Measurements from ENCODE around the gene ADARB1. TPM values are rescaled to one million over a fixed set of nuclear protein-coding genes. Genes with fewer than 3 reads are reported as not detected.

Gene ADARB1
- total RNA-seq, 4 donors from 2014 or later: 3.4 to 15.6 (median 5.7) TPM

DNA sequence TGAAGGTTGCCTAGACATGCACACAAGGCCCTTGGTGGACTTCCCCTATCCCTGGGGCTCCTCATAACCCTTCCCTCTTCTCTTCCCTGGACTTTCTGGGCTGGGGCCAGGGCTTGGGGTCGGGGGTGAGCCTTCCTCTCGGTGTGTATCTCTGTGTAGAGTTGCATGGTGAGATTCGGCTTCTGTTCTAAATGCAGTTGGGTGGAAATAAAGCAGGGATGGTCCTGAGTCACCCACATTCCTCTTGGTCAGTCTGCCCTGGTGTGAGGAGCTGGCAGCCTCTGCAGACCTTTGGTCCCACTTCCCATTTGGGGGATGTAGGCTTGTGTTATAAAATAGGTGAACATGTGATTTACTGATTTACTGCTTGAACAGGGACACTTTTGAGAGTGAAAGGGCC lies 38.0 kb downstream of the ADARB1 start:
- no CpG with 5 or more reads among the region's 3 CpGs for WGBS, 2 donors

DNA sequence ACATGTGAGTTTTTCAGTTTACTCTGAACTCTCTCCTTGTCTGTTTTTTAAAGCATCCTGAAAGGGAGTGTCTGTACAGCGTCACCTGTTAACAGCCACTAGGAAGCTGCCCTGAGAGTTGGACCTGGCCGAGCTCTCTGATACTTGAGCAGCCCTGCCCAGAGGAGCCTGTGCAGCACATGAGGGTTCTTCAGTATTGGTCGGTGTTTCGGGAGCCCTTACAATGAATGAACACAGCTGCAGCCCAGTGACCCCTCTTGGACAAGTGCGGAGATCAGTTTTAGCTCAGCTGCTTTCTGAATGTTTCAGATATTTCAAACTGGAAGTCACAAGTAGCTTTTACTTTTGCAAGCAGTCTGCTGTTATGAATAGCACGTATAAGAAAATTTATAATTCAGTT lies 39.2 kb downstream of the ADARB1 start:
- DNase-seq: no peak
- no peak overlapping the region for H3K27ac ChIP-seq
- H3K36me3 ChIP-seq: no peaks in the 10 kb centered on the region
- TF ChIP-seq, protein P1, sequence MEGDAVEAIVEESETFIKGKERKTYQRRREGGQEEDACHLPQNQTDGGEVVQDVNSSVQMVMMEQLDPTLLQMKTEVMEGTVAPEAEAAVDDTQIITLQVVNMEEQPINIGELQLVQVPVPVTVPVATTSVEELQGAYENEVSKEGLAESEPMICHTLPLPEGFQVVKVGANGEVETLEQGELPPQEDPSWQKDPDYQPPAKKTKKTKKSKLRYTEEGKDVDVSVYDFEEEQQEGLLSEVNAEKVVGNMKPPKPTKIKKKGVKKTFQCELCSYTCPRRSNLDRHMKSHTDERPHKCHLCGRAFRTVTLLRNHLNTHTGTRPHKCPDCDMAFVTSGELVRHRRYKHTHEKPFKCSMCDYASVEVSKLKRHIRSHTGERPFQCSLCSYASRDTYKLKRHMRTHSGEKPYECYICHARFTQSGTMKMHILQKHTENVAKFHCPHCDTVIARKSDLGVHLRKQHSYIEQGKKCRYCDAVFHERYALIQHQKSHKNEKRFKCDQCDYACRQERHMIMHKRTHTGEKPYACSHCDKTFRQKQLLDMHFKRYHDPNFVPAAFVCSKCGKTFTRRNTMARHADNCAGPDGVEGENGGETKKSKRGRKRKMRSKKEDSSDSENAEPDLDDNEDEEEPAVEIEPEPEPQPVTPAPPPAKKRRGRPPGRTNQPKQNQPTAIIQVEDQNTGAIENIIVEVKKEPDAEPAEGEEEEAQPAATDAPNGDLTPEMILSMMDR (IDR thresholded peaks at IDR 0.05): no peak
- TF ChIP-seq POLR2A (IDR thresholded peaks at IDR 0.05): no peak
- WGBS, 2 donors: 80 to 86% methylated on average over 6 of the region's 6 CpGs
- no peak overlapping the region for H3K4me3 ChIP-seq
- no peaks in the 10 kb centered on the region for H3K9me3 ChIP-seq
- H3K4me1 ChIP-seq: peaks cover 6 to 26% (median 7%) of the 10 kb centered on the region in 3 donors
- no peaks in the 10 kb centered on the region for H3K27me3 ChIP-seq
- intact Hi-C loops (cut with DNase I): no loop called here

More for the DNA sequence above, 38.0 kb downstream of the ADARB1 start:
- no peaks in the 10 kb centered on the region for H3K27me3 ChIP-seq
- H3K27ac ChIP-seq: no peak overlapping the region
- no peak for TF ChIP-seq POLR2A (IDR thresholded peaks at IDR 0.05)
- TF ChIP-seq, protein P1 (IDR thresholded peaks at IDR 0.05): no peak
- no peaks in the 10 kb centered on the region for H3K36me3 ChIP-seq
- no peak overlapping the region for H3K4me3 ChIP-seq
- intact Hi-C loops (cut with DNase I): no loop called here
- no peak for DNase-seq
- H3K9me3 ChIP-seq: no peaks in the 10 kb centered on the region
- peaks cover 6 to 26% (median 7%) of the 10 kb centered on the region in 3 donors for H3K4me1 ChIP-seq

DNA sequence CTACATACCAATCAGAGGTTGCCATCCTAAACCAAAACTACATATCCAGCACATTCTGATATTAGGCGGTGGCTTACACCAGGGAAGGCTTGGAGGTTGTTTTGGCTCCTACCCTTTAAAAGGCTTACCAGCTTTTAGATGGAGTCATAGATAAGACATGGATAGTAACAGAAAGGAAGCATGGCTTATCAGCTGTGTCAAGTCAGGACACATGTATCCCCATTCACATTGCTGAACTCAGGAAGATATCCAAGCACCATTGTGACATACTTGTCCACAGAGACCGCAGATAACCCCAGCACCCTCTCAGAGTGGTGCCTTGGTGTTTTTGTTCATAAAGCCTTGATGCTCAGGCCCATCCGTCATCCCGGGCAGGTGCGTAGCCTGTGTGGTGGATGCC lies 39.7 kb downstream of the ADARB1 start:
- WGBS, 2 donors: 85 to 93% methylated on average over 5 of the region's 5 CpGs
- Histone ChIP-seq H3K9me3 (no peaks in the 10 kb centered on the region), H3K4me3 (no peak overlapping the region), H3K27ac (no peak overlapping the region), H3K4me1 (peaks cover 6 to 22% (median 7%) of the 10 kb centered on the region in 3 donors), H3K27me3 (no peaks in the 10 kb centered on the region), H3K36me3 (no peaks in the 10 kb centered on the region)
- intact Hi-C loops (cut with DNase I): no loop called here
- DNase-seq: no peak
- no peak for TF ChIP-seq POLR2A (IDR thresholded peaks at IDR 0.05)
- TF ChIP-seq, protein P1 (IDR thresholded peaks at IDR 0.05): no peak

DNA sequence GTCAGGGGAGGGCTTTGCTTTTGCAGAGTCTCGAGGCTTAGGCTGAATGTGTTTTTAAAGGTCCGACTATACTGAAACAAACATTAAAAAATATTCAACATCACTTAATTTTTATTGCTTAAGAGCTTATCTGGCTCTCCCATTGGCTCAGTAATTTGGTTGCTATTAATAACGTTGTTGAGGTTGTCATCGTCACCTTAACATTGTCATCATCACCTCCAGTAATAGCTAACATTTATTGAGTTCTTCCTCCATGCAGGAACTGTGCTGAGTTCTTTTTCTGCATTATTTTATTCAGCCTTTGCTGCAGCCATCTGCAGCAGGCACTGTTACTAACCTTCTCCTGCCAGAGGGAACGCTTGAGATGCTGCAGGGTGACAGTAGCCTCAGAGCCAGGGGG lies 40.1 kb downstream of the ADARB1 start:
- intact Hi-C loops (cut with DNase I): no loop called here

DNA sequence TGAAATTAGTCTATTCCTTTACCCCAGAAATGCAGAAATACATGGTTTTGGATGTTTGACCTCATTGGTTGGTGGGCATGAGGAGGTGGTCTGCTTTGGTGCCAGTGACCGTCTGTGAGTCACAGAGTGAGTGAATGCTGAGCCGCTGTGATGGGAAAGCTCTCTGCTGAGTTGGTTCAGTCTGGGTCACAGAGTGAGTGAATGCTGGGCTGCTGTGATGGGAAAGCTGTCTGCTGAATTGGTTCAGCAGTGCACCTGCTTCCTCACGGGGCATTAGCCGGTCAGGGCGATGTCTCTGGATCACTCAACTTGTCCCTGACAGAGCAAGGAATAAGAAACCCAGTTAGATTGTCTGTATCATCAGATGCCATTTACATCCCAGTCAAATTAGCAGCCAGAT lies 40.8 kb downstream of the ADARB1 start:
- Histone ChIP-seq H3K36me3 (peaks cover 0 to under 1% (median 0%) of the 10 kb centered on the region in 3 donors), H3K27me3 (no peaks in the 10 kb centered on the region), H3K27ac (no peak overlapping the region), H3K9me3 (no peaks in the 10 kb centered on the region), H3K4me3 (no peak overlapping the region), H3K4me1 (peaks cover 6 to 12% (median 7%) of the 10 kb centered on the region in 3 donors)
- intact Hi-C loops (cut with DNase I): no loop called here
- 89 to 94% methylated on average over 5 of the region's 5 CpGs for WGBS, 2 donors
- DNase-seq: no peak
- no peak for TF ChIP-seq POLR2A (IDR thresholded peaks at IDR 0.05)
- TF ChIP-seq, protein P1 (IDR thresholded peaks at IDR 0.05): no peak

More for the DNA sequence above, 40.1 kb downstream of the ADARB1 start:
- no peak for DNase-seq
- WGBS, 2 donors: 72 to 78% methylated on average over 4 to 5 of the region's 5 CpGs
- no peak for TF ChIP-seq POLR2A (IDR thresholded peaks at IDR 0.05)
- TF ChIP-seq, protein P1 (IDR thresholded peaks at IDR 0.05): no peak
- no peaks in the 10 kb centered on the region for H3K27me3 ChIP-seq
- no peaks in the 10 kb centered on the region for H3K9me3 ChIP-seq
- H3K4me1 ChIP-seq: peaks cover 6 to 18% (median 7%) of the 10 kb centered on the region in 3 donors
- no peak overlapping the region for H3K4me3 ChIP-seq
- H3K36me3 ChIP-seq: no peaks in the 10 kb centered on the region
- H3K27ac ChIP-seq: no peak overlapping the region
